Stimulated activated CD4-positive, alpha-beta T cell treated with anti-CD3 and anti-CD28 coated beads, Interleukin-2, amount 100 ng/mL, for 4 hours (primary cell): Measurements from ENCODE around the gene HEATR1.
"Not testable (repeated sequence)": the region's sequence is repeated elsewhere in the genome, so short reads cannot be mapped to it uniquely, and the experiment has no call there.

Source experiments
- DNase-seq: peaks from one replicate; pipeline ENCODE4 v3.0.0-alpha.2; 2020; ENCODE audit warnings: low read depth

HEATR1 gene

GRCh38 chr1:236603991-236604904, at the start of gene HEATR1:
Gene HEATR1, minus strand, starts transcription at chr1:236604516. Its CDS starts 421 bp downstream, at chr1:236604095.
- peak; percentile 81 for DNase-seq

GRCh38 chr1:236645016-236645680, 40.8 kb upstream of the HEATR1 start:
- no peak for DNase-seq

GRCh38 chr1:236642763-236643162, 38.4 kb upstream of the HEATR1 start:
- DNase-seq: no peak

GRCh38 chr1:236639686-236640085, 35.4 kb upstream of the HEATR1 start:
- DNase-seq: no peak

DNA sequence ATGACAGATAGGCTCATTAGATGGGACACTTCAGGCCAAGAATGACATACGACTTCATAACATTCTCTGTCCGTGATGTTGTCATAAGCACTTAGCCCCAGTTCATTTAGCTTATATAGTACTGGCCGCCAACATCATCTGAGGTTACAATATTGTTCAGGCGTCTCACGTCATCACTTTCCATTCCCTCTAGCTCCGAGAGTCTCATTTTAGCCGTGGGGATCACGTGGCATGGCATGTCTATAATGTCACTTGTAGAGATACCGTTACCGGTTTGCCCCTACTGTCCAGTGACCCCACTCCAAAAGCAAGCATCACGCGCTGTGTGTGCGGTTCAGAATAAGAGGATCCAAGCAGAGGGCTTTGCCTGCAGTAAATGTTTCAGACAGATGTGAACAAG, 34.6 kb upstream of the HEATR1 start:
- no peak for DNase-seq

- no peak for DNase-seq
These were observed 31.7 kb upstream of the HEATR1 start for GRCh38 chr1:236636017-236636416.

DNA sequence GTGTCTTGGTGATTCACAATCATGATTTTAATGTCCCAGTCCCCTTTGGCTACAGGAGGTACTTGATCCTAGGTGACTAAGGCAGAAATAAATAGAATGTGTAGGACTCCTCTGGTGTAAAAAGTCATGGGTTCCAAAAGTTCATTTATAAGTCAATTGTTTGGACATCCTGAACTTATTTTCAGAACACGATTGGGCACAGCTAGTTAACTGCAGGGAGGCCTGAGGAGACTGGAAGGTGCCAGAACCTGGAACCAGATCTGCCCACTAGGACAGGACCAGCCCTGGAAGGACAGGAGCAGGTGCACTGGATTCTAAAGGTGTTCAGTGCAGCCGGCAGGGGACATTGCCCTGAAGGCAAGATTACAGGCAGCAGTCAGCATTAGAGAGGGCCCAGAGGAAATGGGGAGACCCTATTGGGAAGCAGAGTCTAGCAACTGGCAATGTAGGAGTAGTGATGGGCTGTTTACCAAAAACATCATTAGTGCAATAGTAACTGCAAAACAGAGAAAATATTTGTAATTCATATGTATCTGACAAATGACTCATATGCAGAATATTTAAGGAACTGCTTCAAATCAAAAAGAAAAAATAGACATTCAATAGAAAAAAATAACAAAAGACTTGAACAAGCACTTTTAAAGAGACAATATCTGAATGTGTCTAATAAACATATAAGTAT, 23.6 kb upstream of the HEATR1 start:
- no peak for DNase-seq

DNA sequence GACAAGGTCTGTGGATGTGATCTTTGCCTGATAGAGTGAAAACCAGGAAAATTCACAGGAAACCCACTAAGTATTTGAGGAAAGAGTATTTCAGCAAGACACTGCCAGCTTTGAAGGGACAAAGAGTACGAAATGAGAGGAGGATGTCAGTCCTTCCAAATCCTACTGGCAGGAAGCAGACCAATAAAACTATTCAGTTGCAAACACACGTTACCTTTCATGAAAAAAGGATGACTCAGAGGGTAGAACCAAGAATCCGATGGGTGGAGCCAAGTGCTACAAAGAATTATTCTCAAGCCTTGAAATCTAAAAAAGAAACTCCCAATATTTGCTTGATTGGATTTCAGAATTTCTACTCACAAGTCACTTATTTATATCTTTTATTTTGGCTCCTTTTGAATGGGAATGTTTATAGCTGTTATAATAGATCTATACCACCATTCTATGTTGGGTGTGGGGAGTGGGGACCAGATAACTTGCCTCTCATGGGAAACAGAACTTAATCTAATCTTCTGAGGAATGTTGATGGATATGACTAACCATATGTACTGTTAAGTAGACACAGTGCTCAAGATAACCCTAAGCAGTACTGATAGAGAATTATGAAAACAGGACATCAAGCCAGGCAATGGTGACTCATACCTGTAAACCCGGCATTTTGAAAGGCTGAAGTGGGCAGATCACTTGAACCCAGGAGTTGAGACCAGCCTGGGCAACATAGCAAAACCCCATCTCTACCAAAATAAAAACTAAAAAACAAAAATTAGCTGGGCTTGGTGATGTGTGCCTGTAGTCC, 19.3 kb upstream of the HEATR1 start:
- no peak for DNase-seq

DNA sequence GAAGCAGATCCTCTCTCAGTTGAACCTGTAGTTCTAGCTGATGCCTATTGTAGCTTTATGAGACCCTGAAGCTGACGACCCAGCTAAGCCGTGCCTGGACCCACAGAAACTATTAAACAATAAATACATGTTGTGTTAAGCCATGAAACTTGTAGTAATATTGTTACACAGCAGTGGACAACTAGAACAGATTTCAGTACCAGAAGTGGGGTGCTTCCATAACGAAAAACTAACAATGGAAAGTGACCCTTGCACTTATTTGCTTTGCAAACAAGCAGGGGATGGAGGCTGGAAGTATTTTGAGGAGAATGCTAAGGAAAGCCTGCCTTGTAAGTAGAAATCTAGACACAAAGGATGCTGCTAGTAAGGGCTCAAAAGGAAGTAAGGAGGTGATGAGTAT, 18.1 kb upstream of the HEATR1 start:
- DNase-seq: no peak

DNA sequence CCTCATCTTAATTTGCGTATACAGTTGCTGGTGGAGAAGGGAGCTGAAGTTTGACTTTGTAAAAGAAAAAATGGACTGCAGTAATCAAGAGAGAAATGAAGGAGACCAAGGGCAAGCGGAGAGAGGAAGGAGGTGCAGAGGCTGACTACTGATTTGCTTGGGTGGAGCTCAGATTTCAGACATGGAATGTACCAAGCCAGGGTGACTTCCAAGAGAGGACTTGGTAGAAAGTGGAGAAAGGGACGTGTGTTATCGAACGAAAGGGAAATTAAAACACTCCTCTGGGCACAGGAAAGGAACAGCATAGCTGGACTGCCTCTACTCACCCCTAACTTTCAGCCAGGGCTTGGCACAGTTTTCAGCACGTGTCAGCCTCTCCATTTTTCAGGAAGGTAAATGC, 15.1 kb upstream of the HEATR1 start:
- no peak for DNase-seq

- DNase-seq: no peak
These were observed 14.2 kb upstream of the HEATR1 start for GRCh38 chr1:236618507-236618906.

DNA sequence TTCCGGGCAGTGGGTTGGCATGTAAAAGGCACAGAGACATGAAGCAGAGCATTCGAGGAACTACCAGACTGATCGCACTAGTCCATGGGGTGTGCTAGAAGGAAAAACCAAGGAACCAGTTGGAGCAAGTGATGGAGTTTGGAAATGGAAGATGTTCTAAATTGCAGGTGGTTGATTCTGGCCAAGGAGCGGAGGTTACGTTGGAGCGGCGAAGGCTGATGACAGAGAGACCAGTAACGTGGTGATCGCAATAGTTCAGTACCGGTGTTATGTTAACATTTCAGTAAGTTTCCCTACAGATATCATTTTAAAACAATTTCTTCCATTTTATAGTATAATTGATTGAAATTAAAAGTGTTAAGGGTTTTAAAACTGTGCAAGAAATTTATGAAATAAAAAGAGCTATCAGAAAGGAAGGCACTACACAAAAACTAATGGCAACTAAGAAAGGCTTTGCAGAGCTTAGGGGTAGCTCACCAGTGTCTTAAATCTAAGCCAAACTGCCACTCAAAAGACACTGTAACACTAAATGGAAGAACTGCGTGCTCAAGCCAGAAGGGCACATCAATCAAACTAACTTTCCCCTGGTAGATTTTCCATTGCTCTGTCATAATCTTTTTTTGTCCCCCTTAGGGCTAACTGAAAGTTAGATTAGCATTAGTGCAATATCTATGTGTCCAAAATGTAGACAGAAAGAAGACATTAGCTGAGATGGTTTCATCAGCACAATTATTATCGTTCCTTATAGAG, 11.3 kb upstream of the HEATR1 start:
- DNase-seq: no peak

DNA sequence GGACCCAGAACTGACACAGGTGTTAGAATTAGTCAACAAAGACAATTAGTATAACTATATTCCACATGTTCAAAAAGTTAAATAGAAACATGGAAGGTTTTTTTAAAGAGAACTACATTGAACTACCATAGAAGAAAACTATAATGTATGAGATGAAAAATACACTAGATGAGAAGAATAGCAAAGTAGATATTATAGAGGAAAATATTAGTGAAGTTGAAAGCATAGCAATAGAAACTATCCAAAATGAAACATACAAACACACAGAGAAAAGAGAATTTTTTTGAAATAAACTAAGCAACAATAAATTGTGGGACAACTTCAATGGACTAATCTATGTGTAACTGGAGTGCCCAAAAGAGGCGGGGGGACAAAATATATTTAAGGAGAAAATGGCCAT, 8.0 kb upstream of the HEATR1 start:
- no peak for DNase-seq

- DNase-seq: no peak
These were observed 4.8 kb upstream of the HEATR1 start for GRCh38 chr1:236608930-236609726.

DNA sequence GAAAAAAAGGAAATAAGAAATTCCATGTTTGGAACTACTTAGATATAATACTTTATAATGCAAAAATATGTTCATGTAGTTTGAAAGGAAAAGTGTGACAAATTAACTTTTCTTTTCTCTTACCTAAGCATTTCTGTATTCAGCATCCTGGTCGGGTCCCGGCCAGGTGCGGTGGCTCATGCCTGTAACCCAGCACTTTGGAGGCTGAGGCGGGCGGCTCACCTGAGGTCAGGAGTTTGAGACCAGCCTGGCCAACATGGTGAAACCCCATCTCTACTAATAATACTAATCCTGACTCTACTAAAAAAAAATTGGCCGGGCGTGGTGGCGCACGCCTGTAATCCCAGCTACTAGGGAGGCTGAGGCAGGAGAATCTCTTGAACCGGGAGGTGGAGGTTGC, 3.3 kb upstream of the HEATR1 start:
- DNase-seq: not testable (repeated sequence)

- DNase-seq: no peak
These were observed 840 bp upstream of the HEATR1 start for GRCh38 chr1:236604905-236605806.

- no peak for DNase-seq
These were observed 2.1 kb downstream of the HEATR1 start for GRCh38 chr1:236602171-236602570.

DNA sequence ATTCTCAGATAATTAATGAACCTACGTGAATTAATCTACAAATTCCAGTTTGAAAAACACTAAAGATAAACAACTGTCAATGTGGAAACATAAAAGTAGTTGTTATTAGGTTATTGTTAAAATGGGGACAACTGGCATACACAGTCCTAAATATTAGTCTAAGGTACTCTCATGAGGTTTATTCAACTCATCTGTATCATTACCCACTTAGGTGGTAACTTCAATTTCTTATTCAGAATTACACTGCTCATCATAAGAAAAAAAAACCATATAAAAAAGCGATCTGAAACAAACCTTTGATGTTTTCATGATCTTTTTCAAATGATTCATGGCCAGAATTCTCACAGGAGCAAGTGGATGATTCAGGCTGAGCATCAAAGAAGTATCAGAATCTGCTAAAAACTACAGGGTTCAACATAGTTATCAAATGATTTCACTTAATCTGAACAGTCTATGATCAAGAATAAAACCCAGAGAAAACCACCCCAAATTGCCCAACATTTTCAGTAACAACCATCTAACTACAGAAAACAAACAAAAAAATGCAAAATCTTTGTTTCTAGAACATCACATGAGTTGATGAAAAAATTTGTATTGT, 13.7 kb downstream of the HEATR1 start:
- DNase-seq: no peak

GRCh38 chr1:236589531-236589930, 14.8 kb downstream of the HEATR1 start:
- no peak for DNase-seq
